Activated CD8-positive, alpha-beta T cell treated with anti-CD3 and anti-CD28 coated beads for 36 hours (primary cell): ENCODE measurements around the gene SNCB. TPM values are rescaled to one million over a fixed set of nuclear protein-coding genes. Genes with fewer than 3 reads are reported as not detected.

ENCODE experiments used
- ATAC-seq: fragments of 200-7000 bp; cut with Tn5 transposase; one replicate; pipeline ENCODE4 v1.10.0; 2021; ENCODE audit warnings: mild to moderate bottlenecking, moderate library complexity
- CTCF ChIA-PET: fragments of 350-600 bp; sonication (Branson Sonifier 250); formaldehyde crosslinking; loops from one replicate; lab custom pipeline; 2021; ENCODE audit warnings: antibody characterized with exemption; lab: Charles Lee
- POLR2A ChIA-PET: fragments of 350-600 bp; sonication (Branson Sonifier 250); formaldehyde crosslinking; loops from one replicate; lab custom pipeline; 2021; ENCODE audit warnings: antibody characterized with exemption; lab: Charles Lee
- DNase-seq: peaks from one replicate; pipeline ENCODE4 v3.0.0-alpha.2; 2020
- H3K27ac Mint-ChIP-seq: one replicate; pipeline ENCODE4 v1.8.0; 2021; ENCODE audit warnings: mild to moderate bottlenecking, mixed read lengths
- H3K27me3 Mint-ChIP-seq: one replicate; pipeline ENCODE4 v1.8.0; 2021; ENCODE audit warnings: mixed read lengths
- H3K36me3 Mint-ChIP-seq: one replicate; pipeline ENCODE4 v1.8.0; 2021; ENCODE audit warnings: low read depth, mixed read lengths
- H3K4me1 Mint-ChIP-seq: one replicate; pipeline ENCODE4 v1.8.0; 2021; ENCODE audit warnings: low read depth, mixed read lengths
- H3K4me3 Mint-ChIP-seq: one replicate; pipeline ENCODE4 v1.8.0; 2021; ENCODE audit warnings: mild to moderate bottlenecking, moderate library complexity, mixed read lengths
- H3K9me3 Mint-ChIP-seq: one replicate; pipeline ENCODE4 v1.8.0; 2021; ENCODE audit warnings: mixed read lengths
- CTCF ChIP-seq: fragments of 200-600 bp; IDR thresholded peaks from one replicate; pipeline ENCODE4 v1.8.0; 2022; ENCODE audit warnings: antibody characterized with exemption, mild to moderate bottlenecking
- intact Hi-C: fragments of 100-400 bp; cut with micrococcal nuclease; formaldehyde crosslinking; loops from one replicate; pipeline ENCODE4 v1.10.0; 2022
- total RNA-seq, 2 experiments: library from RNA; stranded (reverse); gene quantifications; one replicate each; pipeline ENCODE4 v1.2.3, GENCODE V29; 2021

SNCB gene
- total RNA-seq, 2 experiments from 2014 or later, result 0.69 to 0.79 TPM

DNA sequence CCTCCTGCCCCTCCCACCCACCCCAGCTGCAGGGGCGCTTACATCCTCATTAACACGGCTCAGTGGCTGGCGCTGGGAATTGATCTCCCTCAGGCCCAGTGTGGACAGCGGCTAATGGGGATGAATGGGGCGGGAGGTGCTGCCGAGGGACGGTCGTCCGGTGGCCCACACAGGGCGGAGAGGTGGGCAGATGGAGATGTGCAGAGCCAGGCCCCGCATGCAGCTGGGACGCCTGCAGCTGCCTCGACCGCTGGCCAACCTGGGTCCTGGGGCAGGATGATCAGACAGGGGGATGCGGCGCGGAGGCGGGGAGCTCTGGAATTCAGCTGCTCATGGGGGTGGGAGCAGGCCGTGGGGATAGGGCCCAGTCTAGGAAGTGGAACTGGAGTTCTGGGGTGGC, 34.6 kb upstream of the SNCB start:
- peaks cover 8% of the 10 kb centered on the region for H3K4me1 Mint-ChIP-seq
- H3K36me3 Mint-ChIP-seq, result no peaks in the 10 kb centered on the region
- DNase-seq (no peak), ATAC-seq (no peak)
- no peak overlapping the region for H3K27ac Mint-ChIP-seq
- POLR2A ChIA-PET, result interaction anchor here (1.1 kb wide), 1 partner anchor 11 kb away, joined by 3 read pairs; no protein-coding TSS in a partner anchor
- no peak for TF ChIP-seq CTCF
- H3K27me3 Mint-ChIP-seq, result peaks cover 9% of the 10 kb centered on the region
- intact Hi-C loops, result loop anchor here (5.0 kb wide), 1 partner anchor 292 kb away; no protein-coding TSS in a partner anchor
- H3K9me3 Mint-ChIP-seq, result no peaks in the 10 kb centered on the region
- CTCF ChIA-PET, result no interaction called here
- H3K4me3 Mint-ChIP-seq, result no peak overlapping the region

DNA sequence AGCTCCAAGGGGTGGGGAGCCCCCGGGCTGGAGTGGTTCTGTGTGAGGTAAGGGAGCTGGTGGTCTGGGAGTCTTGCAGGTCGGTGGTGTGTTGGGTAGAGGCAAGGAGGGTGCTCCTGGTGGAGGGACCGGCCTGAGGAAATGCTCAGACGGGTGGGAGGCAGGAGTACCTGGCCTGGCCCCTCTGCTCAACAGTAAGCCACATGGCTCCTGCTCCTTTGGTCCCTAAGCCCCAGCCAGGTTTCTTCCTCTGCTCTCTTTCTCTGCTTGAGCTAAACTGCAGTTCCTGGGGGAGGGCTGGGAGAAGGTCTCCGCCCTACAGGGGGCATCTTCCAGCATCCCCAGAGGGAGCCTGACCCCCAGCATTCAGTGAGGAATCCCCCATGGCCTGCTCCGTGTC, 34.1 kb upstream of the SNCB start:
- Mint-ChIP-seq H3K4me3 (no peak overlapping the region), H3K27ac (no peak overlapping the region), H3K27me3 (peaks cover 9% of the 10 kb centered on the region), H3K36me3 (no peaks in the 10 kb centered on the region), H3K9me3 (no peaks in the 10 kb centered on the region), H3K4me1 (peaks cover 11% of the 10 kb centered on the region)
- ATAC-seq (no peak), DNase-seq (no peak)
- ChIA-PET CTCF (no interaction called here), POLR2A (interaction anchor here (1.1 kb wide), 1 partner anchor 10 kb away, joined by 3 read pairs; no protein-coding TSS in a partner anchor)
- intact Hi-C loops, result loop anchor here (5.0 kb wide), 1 partner anchor 293 kb away; no protein-coding TSS in a partner anchor
- no peak for TF ChIP-seq CTCF

- ATAC-seq (no peak), DNase-seq (no peak)
- Mint-ChIP-seq H3K4me3 (no peak overlapping the region), H3K9me3 (no peaks in the 10 kb centered on the region), H3K27me3 (peaks cover 9% of the 10 kb centered on the region), H3K36me3 (no peaks in the 10 kb centered on the region), H3K4me1 (peaks cover 20% of the 10 kb centered on the region), H3K27ac (no peak overlapping the region)
- no peak for TF ChIP-seq CTCF
- ChIA-PET CTCF (no interaction called here), POLR2A (interaction anchor here (1.5 kb wide), 1 partner anchor 145 kb away, joined by 3 read pairs; no protein-coding TSS in a partner anchor)
- intact Hi-C loops, result loop anchor here (5.0 kb wide), 1 partner anchor 294 kb away; no protein-coding TSS in a partner anchor
Observed at GRCh38 chr5:176663566-176663965, 33.2 kb upstream of the SNCB start.

DNA sequence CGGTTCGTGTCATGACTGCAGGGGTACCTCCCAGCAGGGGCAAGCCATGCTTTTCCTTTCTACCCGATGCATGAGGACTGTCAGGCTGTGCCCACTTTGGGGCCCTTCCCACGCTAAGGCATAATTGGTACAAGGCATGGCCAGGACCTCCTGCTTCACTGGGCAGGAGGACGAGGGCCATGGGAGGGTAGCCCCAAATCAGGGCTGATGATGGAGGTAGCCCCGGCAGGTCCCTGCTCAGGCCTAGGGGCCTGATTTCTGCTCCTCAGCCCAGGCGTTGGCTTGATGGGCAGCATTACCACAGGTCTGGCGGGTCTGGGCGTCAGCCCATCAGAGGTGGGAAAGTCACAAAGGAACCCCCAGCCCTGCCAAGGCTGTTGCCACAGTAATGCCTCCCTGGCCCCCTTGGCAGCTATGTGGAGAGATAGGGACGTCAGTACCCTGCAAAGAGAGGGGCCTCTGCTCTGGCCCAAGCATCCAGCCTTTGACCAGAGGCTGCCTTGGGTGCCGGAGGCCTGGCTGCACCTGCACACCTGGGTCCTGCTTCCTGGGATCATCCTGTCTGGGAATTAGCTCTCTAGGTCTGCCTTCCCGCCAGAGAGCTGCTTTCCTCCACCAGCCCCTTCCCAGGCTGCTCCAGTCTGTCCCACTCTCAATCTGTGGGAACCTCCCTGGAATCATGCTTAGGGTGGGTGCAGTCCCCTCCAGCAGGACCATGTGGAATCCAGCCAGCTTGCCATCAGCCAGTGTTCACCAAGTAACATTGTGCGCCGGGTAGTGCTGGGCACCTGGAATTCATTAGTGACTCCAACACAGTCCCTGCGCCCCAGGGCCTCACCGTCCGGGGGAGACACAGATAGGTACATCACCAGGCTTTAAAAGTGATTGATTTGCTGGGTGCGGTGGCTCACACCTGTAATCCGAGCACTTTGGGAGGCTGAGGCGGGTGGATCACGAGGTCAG, 32.3 kb upstream of the SNCB start:
- Mint-ChIP-seq H3K27ac (no peak overlapping the region), H3K27me3 (peaks cover 9% of the 10 kb centered on the region), H3K4me1 (peaks cover 29% of the 10 kb centered on the region), H3K36me3 (peaks cover 2% of the 10 kb centered on the region), H3K9me3 (no peaks in the 10 kb centered on the region), H3K4me3 (no peak overlapping the region)
- no peak for DNase-seq
- ChIA-PET CTCF (no interaction called here), POLR2A (interaction anchor here (1.5 kb wide), 1 partner anchor 146 kb away, joined by 3 read pairs; no protein-coding TSS in a partner anchor)
- ATAC-seq, result no peak
- intact Hi-C loops, result loop anchor here (5.0 kb wide), 1 partner anchor 295 kb away; no protein-coding TSS in a partner anchor
- no peak for TF ChIP-seq CTCF
